IMR-90 (cell line): ENCODE measurements around the gene ARL5C. TPM values are rescaled to one million over a fixed set of nuclear protein-coding genes. Genes with fewer than 3 reads are reported as not detected.
"Not testable (repeated sequence)": the region's sequence is repeated elsewhere in the genome, so short reads cannot be mapped to it uniquely, and the experiment has no call there.

ENCODE experiments used
- ATAC-seq: fragments of 200-7000 bp; cut with Tn5 transposase; 2 replicates; pipeline ENCODE4 v1.9.1; 2020; ENCODE audit warnings: low read depth, mild to moderate bottlenecking, moderate library complexity
- BruUV-seq: library from RNA; stranded (reverse); fragments of 400-500 nt; replicated peaks from 2 replicates; lab custom pipeline; 2021; lab: Mats Ljungman, UMichigan
- CTCF ChIA-PET: fragments of 300-600 bp; formaldehyde crosslinking; extraction: SDS; loops from one replicate; lab custom pipeline; 2021; ENCODE audit warnings: antibody characterized with exemption; lab: Yijun Ruan, JAX
- POLR2A ChIA-PET: fragments of 300-600 bp; sonication (Branson Sonifier 250); formaldehyde crosslinking; loops from one replicate; lab custom pipeline; 2022; ENCODE audit warnings: antibody characterized with exemption; ENCODE audit not compliant: unreplicated experiment; lab: Charles Lee
- DNase-seq: peaks from one replicate; pipeline ENCODE4 v3.0.0; 2013
- H2AFZ ChIP-seq: replicated peaks from 2 replicates; pipeline ENCODE3; 2013; ENCODE audit warnings: low read length, mild to moderate bottlenecking; ENCODE audit not compliant: poor library complexity
- H2AK5ac ChIP-seq: 2 replicates; pipeline ENCODE4 v1.6.1; 2013; ENCODE audit warnings: low read depth, low read length, inconsistent platforms
- H2AK9ac ChIP-seq: replicated peaks from 2 replicates; pipeline ENCODE3; 2013; ENCODE audit warnings: mild to moderate bottlenecking, low read depth, low read length, moderate library complexity; ENCODE audit not compliant: poor library complexity
- H2BK120ac ChIP-seq: 2 replicates; pipeline ENCODE4 v1.6.1; 2013; ENCODE audit warnings: low read depth, low read length, inconsistent platforms
- H2BK15ac ChIP-seq: 3 replicates; pipeline ENCODE4 v1.6.1; 2013; ENCODE audit warnings: low read depth, low read length, inconsistent platforms
- H2BK20ac ChIP-seq: 2 replicates; pipeline ENCODE4 v1.6.1; 2013; ENCODE audit warnings: low read depth, mild to moderate bottlenecking, inconsistent platforms, low read length, moderate library complexity
- H2BK5ac ChIP-seq: 2 replicates; pipeline ENCODE4 v1.6.1; 2013; ENCODE audit warnings: mild to moderate bottlenecking, low read depth, low read length, inconsistent platforms; ENCODE audit not compliant: poor library complexity, severe bottlenecking
- H3K14ac ChIP-seq: replicated peaks from 2 replicates; pipeline ENCODE4 v1.6.1; 2013; ENCODE audit warnings: low read depth, low read length, inconsistent platforms
- H3K18ac ChIP-seq: 2 replicates; pipeline ENCODE4 v1.6.1; 2013; ENCODE audit warnings: low read depth, low read length, control low read depth
- H3K23ac ChIP-seq: 2 replicates; pipeline ENCODE4 v1.6.1; 2013; ENCODE audit warnings: low read depth, low read length, inconsistent platforms
- H3K27ac ChIP-seq: 2 replicates; pipeline ENCODE4 v1.5.1; 2013; ENCODE audit warnings: mild to moderate bottlenecking, control low read depth, low read length; ENCODE audit not compliant: insufficient read depth
- H3K27me3 ChIP-seq: 2 replicates; pipeline ENCODE4 v1.6.1; 2013; ENCODE audit warnings: low read length; ENCODE audit not compliant: control insufficient read depth, insufficient read depth
- H3K36me3 ChIP-seq: 2 replicates; pipeline ENCODE4 v1.6.1; 2013; ENCODE audit warnings: low read length, mixed read lengths; ENCODE audit not compliant: control insufficient read depth, insufficient read depth
- H3K4ac ChIP-seq: 2 replicates; pipeline ENCODE4 v1.6.1; 2013; ENCODE audit warnings: low read depth, low read length, inconsistent platforms
- H3K4me1 ChIP-seq: 2 replicates; pipeline ENCODE4 v1.6.1; 2013; ENCODE audit warnings: low read length, mixed read lengths; ENCODE audit not compliant: control insufficient read depth, insufficient read depth
- H3K4me2 ChIP-seq: 2 replicates; pipeline ENCODE4 v1.6.1; 2013; ENCODE audit warnings: low read depth, mild to moderate bottlenecking, control low read depth, low read length, moderate library complexity
- H3K4me3 ChIP-seq: 2 replicates; pipeline ENCODE4 v1.5.1; 2013; ENCODE audit warnings: low read depth, mild to moderate bottlenecking, control low read depth, low read length, moderate library complexity; ENCODE audit not compliant: insufficient read depth
- H3K56ac ChIP-seq: 2 replicates; pipeline ENCODE4 v1.6.1; 2013; ENCODE audit warnings: low read length, inconsistent platforms; ENCODE audit not compliant: insufficient read depth; ENCODE audit errors: extremely low read depth
- H3K79me1 ChIP-seq, 2 experiments: 2 replicates each; pipeline ENCODE4 v1.6.1; 2013; ENCODE audit warnings: low read length in 2 of 2, inconsistent platforms in 1 of 2, low read depth in 1 of 2
- H3K9ac ChIP-seq: 2 replicates; pipeline ENCODE4 v1.6.1; 2013; ENCODE audit warnings: low read depth, low read length, control low read depth
- H3K9me1 ChIP-seq: 2 replicates; pipeline ENCODE4 v1.6.1; 2013; ENCODE audit warnings: low read length, inconsistent platforms; ENCODE audit not compliant: insufficient read depth
- H3K9me3 ChIP-seq: 2 replicates; pipeline ENCODE4 v1.6.1; 2013; ENCODE audit warnings: low read length; ENCODE audit not compliant: control insufficient read depth, insufficient read depth
- H4K20me1 ChIP-seq: 2 replicates; pipeline ENCODE4 v1.6.1; 2013; ENCODE audit warnings: low read length, inconsistent platforms; ENCODE audit not compliant: insufficient read depth
- H4K5ac ChIP-seq: 2 replicates; pipeline ENCODE4 v1.6.1; 2013; ENCODE audit warnings: mild to moderate bottlenecking, low read depth, low read length, control low read depth
- H4K8ac ChIP-seq, 2 experiments: 2 replicates each; pipeline ENCODE4 v1.6.1; 2013; ENCODE audit warnings: low read depth in 2 of 2, low read length in 2 of 2, control low read depth in 1 of 2, inconsistent platforms in 1 of 2
- H4K91ac ChIP-seq: 2 replicates; pipeline ENCODE4 v1.6.1; 2013; ENCODE audit warnings: low read depth, low read length, inconsistent platforms; ENCODE audit not compliant: insufficient read depth
- BHLHE40 ChIP-seq: fragments of 150-350 bp; IDR thresholded peaks from 2 replicates; pipeline ENCODE4 v1.6.1; 2016; ENCODE audit warnings: mild to moderate bottlenecking, low read depth, low read length
- CEBPB ChIP-seq: IDR thresholded peaks from 2 replicates; pipeline ENCODE4 v1.6.1; 2012; ENCODE audit warnings: low read depth, low read length, improper control_type of control experiment
- CHD1 ChIP-seq: IDR thresholded peaks from 2 replicates; pipeline ENCODE4 v1.6.1; 2012; ENCODE audit warnings: low read depth, low read length, improper control_type of control experiment
- MAZ ChIP-seq: IDR thresholded peaks from 2 replicates; pipeline ENCODE4 v1.6.1; 2012; ENCODE audit warnings: low read depth, mild to moderate bottlenecking, low read length, improper control_type of control experiment, moderate library complexity, borderline replicate concordance
- POLR2A ChIP-seq: IDR thresholded peaks from 2 replicates; pipeline ENCODE4 v1.6.1; 2012; ENCODE audit warnings: mild to moderate bottlenecking, low read depth, low read length
- SMC3 ChIP-seq: fragments of 150-350 bp; IDR thresholded peaks from 2 replicates; pipeline ENCODE4 v1.6.1; 2016; ENCODE audit warnings: low read depth, mild to moderate bottlenecking, antibody characterized with exemption, low read length, moderate library complexity
- USF2 ChIP-seq: fragments of 150-350 bp; IDR thresholded peaks from 2 replicates; pipeline ENCODE4 v1.6.1; 2017; ENCODE audit warnings: mild to moderate bottlenecking, antibody characterized with exemption, low read length, low read depth
- WGBS, 2 experiments: methylation state at CpG; one replicate each; pipeline versions ENCODE4 v1.1.5 to v1.1.7; 2013; ENCODE audit warnings: missing lambda C conversion rate in 2 of 2; ENCODE audit not compliant: insufficient read length in 1 of 2; ENCODE audit errors: extremely low coverage in 2 of 2; 5-methylcytosine and 5-hydroxymethylcytosine counted together
- dilution Hi-C: fragments of 300-500 bp; cut with HindIII; formaldehyde crosslinking; loops from one replicate; pipeline ENCODE4 v1.14.3; 2018; ENCODE audit warnings: low sequenced_read_pairs; ENCODE audit not compliant: unreplicated experiment
- in situ Hi-C: fragments of 300-500 bp; cut with MboI; formaldehyde crosslinking; loops from 3 replicates; pipeline ENCODE4 v1.14.3; 2019; ENCODE audit warnings: low sequenced_read_pairs, inconsistent platforms, mixed read lengths
- intact Hi-C: fragments of 100-400 bp; cut with micrococcal nuclease; formaldehyde crosslinking; loops from 2 replicates; pipeline ENCODE4 v1.10.0; 2022
- polyA plus RNA-seq, 3 experiments: library from polyadenylated mRNA; depleted of rRNA; stranded (reverse); fragments of >200 nt; gene quantifications; 2 replicates each; pipeline ENCODE4 v1.2.3, GENCODE V29; 2012; ENCODE audit warnings: low replicate concordance in 1 of 3
- total RNA-seq: library from RNA; depleted of rRNA; stranded (reverse); fragments of >200 nt; gene quantifications from 2 replicates; pipeline ENCODE4 v1.2.3, GENCODE V29; 2012

The ARL5C gene
- total and polyA plus RNA-seq, 2 of the 4 experiments (the other 2 are of a cell fraction) = not detected

GRCh38 chr17:39122991-39123390 lies 43.0 kb downstream of the ARL5C start:
- Histone ChIP-seq H3K27ac (no peak overlapping the region), H3K9me3 (no peaks in the 10 kb centered on the region), H3K79me1 (no peaks in the 10 kb centered on the region), H3K23ac (no peak overlapping the region), H3K4me2 (no peak overlapping the region), H2BK5ac (no peak overlapping the region), H2AK5ac (no peak overlapping the region), H3K36me3 (no peaks in the 10 kb centered on the region), H3K4me1 (no peaks in the 10 kb centered on the region), H2BK15ac (no peak overlapping the region), H3K9me1 (0 out of 2 replicates have a peak, but pooled peaks cover 3% of the 10 kb centered on the region), H2BK120ac (no peak overlapping the region), H2BK20ac (no peak overlapping the region), H3K9ac (no peak overlapping the region), H4K91ac (no peak overlapping the region), H2AK9ac (no peak overlapping the region), H4K8ac (no peak overlapping the region), H4K5ac (no peak overlapping the region), H2AFZ (no peak overlapping the region), H3K56ac (no peak overlapping the region), H4K20me1 (no peaks in the 10 kb centered on the region), H3K27me3 (peaks cover 4% of the 10 kb centered on the region), H3K18ac (no peak overlapping the region), H3K14ac (no peak overlapping the region), H3K4ac (no peak overlapping the region), H3K4me3 (no peak overlapping the region)
- no TSS peak for BruUV-seq
- intact Hi-C loops (no loop called here), in situ Hi-C loops (no loop called here), dilution Hi-C loops (no loop called here)
- ATAC-seq (no peak), DNase-seq (no peak)
- ChIA-PET CTCF (no interaction called here), POLR2A (no interaction called here)
- no CpG with 5 or more reads among the region's 7 CpGs for WGBS, 2 experiments
- TF ChIP-seq MAZ = no peak
- TF ChIP-seq POLR2A = no peak
- TF ChIP-seq CEBPB = no peak
- TF ChIP-seq SMC3 = no peak
- TF ChIP-seq CHD1 = no peak
- no peak for TF ChIP-seq USF2
- no peak for TF ChIP-seq BHLHE40

GRCh38 chr17:39121919-39122318 lies 44.0 kb downstream of the ARL5C start:
- H3K36me3 ChIP-seq, CTCF ChIA-PET, H2AFZ ChIP-seq, H3K4me2 ChIP-seq, in situ Hi-C loops, H3K9me1 ChIP-seq, H4K91ac ChIP-seq, POLR2A ChIA-PET, dilution Hi-C loops, H4K5ac ChIP-seq, H3K9ac ChIP-seq, H3K9me3 ChIP-seq, H3K4me3 ChIP-seq, H3K4ac ChIP-seq, H3K56ac ChIP-seq, H4K8ac ChIP-seq, H3K23ac ChIP-seq, ATAC-seq, intact Hi-C loops, H3K27me3 ChIP-seq, H2BK15ac ChIP-seq, H2AK5ac ChIP-seq, BruUV-seq, H2BK120ac ChIP-seq, H3K18ac ChIP-seq, H2AK9ac ChIP-seq, H3K4me1 ChIP-seq, H4K20me1 ChIP-seq, H2BK5ac ChIP-seq, H3K27ac ChIP-seq, DNase-seq, H3K14ac ChIP-seq, H2BK20ac ChIP-seq, H3K79me1 ChIP-seq: not testable (repeated sequence)
- 100% methylated on average over 1 of the region's 10 CpGs; no CpG with 5 or more reads in 1 of the 2 experiments for WGBS, 2 experiments
